Heart left ventricle (tissue), 13 donors: ENCODE results near the gene CASZ1.

Source experiments
- CTCF ChIP-seq, 12 donors: fragments of 200-600 bp; sonication (generic) in 4 of 12; IDR thresholded peaks; one replicate each; pipeline versions ENCODE4 v1.5.0 to v1.8.0; 2018 to 2022; ENCODE audit warnings: antibody characterized with exemption in 12 of 12, mild to moderate bottlenecking in 5 of 12
- POLR2A ChIP-seq, 2 donors: fragments of 450-650 bp; IDR thresholded peaks; one replicate each; pipeline ENCODE4 v1.6.1; 2017; ENCODE audit warnings: antibody characterized with exemption in 2 of 2, mild to moderate bottlenecking in 2 of 2, moderate library complexity in 2 of 2
- donor health status: ischemic (EF 13 %, LVEDD 7.1; RV severe dilation, severe dysfunction).
- donor health status: DM: no; HTN: yes; CAD: no.
- donor health status: DM: no; HTN: no; CAD: no.
- donor health status: ischemic (EF 25% LVEDD 6.9; RV normal size, moderate dysfunction).
- donor health status: ischemic (EF 25% LVEDD 5.7; RV mildly dilated, moderate dysfunction).
- donor health status: ischemic (EF 35%, LVEDD 5.7; RV mildly dilated, moderate dysfunction).
- donor health status: nonischemic (EF 11% LVEDD 7.7; RV severe dilation, severe dysfunction).
- donor health status: DM: yes; HTN: yes; CAD: no.
- donor health status: PGD.
- donor health status: ischemic (EF 29% LVEDD 5.4; RV normal size, mild dysfunction).
- donor health status: nonischemic (EF 23%, LVEDD 6.1; RV moderate dilation, normal function).

GRCh38 chr1:10816233-10816632, 19.8 kb upstream of the CASZ1 start:
- no peak for TF ChIP-seq CTCF (IDR thresholded peaks at IDR 0.05)
- TF ChIP-seq POLR2A (IDR thresholded peaks at IDR 0.05): no peak
